Measurements from ENCODE around the gene ROR2.
A peak's percentile ranks its signal among the peaks of the same experiment; 100 is the strongest.

The ROR2 gene

DNA sequence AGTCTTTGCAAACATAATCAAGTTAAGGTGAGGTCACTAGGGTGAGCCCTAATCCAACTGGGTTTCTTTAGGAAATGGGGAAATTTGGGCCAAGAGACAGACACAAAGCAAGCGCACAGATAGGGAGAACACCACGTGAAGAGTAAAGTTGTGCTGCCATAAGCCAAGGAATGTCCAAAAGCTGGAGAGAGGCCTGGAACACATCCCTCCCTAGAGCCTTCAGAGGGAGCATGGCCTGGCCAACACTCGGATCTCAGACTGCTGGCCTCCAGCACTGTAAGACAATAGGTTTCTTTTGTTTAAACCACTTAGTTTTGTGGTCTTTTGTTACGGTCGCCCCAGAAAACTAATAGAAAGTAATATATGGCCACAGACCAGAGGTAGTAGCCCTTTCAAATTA, 8.1 kb upstream of the ROR2 start:
- no peak for DNase-seq (ENCODE audit: low spot score)
- TF ChIP-seq CTCF (IDR thresholded peaks at IDR 0.05; ENCODE audit: extremely low read depth, missing control alignments), result no peak

- peak; percentile 60 for DNase-seq (ENCODE audit: low spot score)
- peak; percentile 48 for TF ChIP-seq CTCF (IDR thresholded peaks at IDR 0.05; ENCODE audit: extremely low read depth, missing control alignments)
Measured at GRCh38 chr9:91954841-91955471, 4.9 kb upstream of the ROR2 start.

DNA sequence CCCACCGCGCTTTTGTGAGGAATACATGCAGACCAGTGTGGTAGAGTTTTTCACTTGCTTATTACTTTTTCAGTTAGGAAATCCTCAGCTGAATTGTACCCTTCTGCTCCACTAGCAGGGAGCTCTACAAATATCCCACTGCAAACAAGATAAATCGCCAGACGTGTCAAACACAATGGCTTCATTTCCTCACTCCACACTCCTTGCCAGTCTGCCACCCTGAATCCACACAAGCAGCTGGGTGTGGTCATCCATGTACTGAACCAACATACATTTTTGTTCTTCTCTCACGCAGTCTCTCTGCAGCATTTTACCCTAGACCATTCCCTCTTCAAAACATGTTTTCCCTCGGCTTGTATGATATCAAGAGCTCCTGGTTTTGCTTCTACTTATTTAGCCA, 3.7 kb upstream of the ROR2 start:
- TF ChIP-seq CTCF (IDR thresholded peaks at IDR 0.05; ENCODE audit: extremely low read depth, missing control alignments), result no peak
- no peak for DNase-seq (ENCODE audit: low spot score)

GRCh38 chr9:91951944-91952520, 2.0 kb upstream of the ROR2 start:
- no peak for DNase-seq (ENCODE audit: low spot score)
- TF ChIP-seq CTCF (IDR thresholded peaks at IDR 0.05; ENCODE audit: extremely low read depth, missing control alignments), result no peak

DNA sequence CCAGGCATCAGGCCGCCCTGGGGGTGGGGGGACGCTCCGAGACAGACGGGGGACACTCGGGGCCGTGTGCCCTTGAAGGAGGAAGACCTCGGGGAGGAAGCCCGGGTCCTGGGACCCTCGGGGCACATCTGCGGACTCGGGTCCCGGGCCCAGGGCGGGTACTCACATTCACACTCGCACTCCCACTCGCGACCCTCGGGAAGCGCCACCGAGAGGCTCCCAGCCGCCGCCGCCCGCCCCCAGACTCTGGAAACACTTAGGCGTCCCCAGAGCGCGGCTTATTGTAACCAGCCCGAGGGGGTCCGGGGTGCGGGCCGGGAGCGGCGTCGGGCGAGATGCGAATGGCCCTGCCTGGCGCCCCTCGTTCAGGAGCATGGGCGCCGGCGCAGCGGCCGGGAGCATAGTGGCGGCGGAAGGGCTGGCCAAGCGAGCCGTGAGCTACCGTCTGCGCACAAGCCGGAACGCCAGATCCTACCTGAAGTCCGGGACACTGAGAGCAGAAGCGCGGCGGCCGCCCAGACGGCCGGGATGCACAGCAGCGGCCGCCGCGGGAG, 559 bp downstream of the ROR2 start:
- DNase-seq (ENCODE audit: low spot score), result peak; percentile 32
- no peak for TF ChIP-seq CTCF (IDR thresholded peaks at IDR 0.05; ENCODE audit: extremely low read depth, missing control alignments)

- DNase-seq (ENCODE audit: low spot score), result peak; percentile 54
- TF ChIP-seq CTCF (IDR thresholded peaks at IDR 0.05; ENCODE audit: extremely low read depth, missing control alignments), result no peak
Measured at GRCh38 chr9:91948597-91949391, 1.2 kb downstream of the ROR2 start.

- DNase-seq (ENCODE audit: low spot score), result no peak
- TF ChIP-seq CTCF (IDR thresholded peaks at IDR 0.05; ENCODE audit: extremely low read depth, missing control alignments), result no peak
Measured at GRCh38 chr9:91948101-91948596, 1.9 kb downstream of the ROR2 start.
